Hippocampal formation (tissue), 2 donors: ENCODE data around the gene CCDC59.
A peak's percentile ranks its signal among the peaks of the same experiment; 100 is the strongest.
"Not testable (repeated sequence)": the region's sequence is repeated elsewhere in the genome, so short reads cannot be mapped to it uniquely, and the experiment has no call there.

Experiments used
- DNase-seq, 2 donors: peaks; one replicate each; lab custom pipeline; 2025; lab: John Stamatoyannopoulos, UW

Gene CCDC59, protein sequence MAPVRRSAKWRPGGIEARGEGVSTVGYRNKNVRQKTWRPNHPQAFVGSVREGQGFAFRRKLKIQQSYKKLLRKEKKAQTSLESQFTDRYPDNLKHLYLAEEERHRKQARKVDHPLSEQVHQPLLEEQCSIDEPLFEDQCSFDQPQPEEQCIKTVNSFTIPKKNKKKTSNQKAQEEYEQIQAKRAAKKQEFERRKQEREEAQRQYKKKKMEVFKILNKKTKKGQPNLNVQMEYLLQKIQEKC

DNA sequence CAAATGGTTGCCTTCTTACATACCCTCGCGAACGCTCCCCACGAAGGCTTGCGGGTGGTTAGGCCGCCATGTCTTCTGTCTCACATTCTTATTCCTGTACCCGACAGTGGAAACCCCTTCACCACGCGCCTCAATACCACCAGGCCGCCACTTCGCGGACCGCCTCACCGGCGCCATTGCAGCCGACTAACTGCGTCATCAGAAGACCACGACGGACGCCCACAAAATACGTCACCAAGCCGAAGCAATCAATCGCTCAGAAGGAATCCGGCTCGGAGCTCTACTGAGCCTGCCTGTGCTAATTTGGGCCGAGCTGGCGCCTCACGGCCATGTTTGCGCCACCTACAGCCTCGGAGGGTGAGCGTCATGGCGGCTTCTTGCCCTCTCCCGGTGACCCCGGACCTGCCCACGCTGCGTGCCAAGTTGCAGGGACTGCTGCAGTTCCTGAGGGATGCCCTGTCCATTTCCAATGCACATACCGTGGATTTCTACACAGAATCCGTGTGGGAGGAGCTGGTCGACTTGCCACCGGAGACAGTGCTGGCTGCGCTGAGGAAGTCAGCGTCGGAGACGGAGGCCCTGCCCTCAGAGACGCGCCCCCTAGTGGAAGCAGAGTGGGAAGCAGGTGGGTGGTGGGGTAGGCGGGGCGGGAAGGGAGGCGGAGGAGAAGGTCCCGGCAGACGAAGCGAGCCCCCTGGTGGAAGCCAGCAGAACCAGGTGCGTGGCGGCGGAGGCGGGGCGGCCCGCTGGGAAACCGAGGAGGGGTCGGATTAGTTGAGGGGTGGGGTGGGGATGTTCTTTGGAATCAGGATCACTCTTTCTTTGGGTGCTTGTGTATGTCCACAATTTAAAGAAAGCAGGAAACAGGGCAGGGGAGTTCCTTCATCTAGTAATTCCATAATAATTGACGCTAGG, at the start of gene CCDC59, which contains the start of gene METTL25:
Gene CCDC59, minus strand, starts transcription at position 188 of the 915 bp plus-strand sequence. Its CDS starts 11 bp downstream, at position 177.
Gene METTL25, plus strand, starts transcription at position 330 of the 915 bp plus-strand sequence. Its CDS starts 37 bp downstream, at position 367.
- peak; percentile 98 for DNase-seq

DNA sequence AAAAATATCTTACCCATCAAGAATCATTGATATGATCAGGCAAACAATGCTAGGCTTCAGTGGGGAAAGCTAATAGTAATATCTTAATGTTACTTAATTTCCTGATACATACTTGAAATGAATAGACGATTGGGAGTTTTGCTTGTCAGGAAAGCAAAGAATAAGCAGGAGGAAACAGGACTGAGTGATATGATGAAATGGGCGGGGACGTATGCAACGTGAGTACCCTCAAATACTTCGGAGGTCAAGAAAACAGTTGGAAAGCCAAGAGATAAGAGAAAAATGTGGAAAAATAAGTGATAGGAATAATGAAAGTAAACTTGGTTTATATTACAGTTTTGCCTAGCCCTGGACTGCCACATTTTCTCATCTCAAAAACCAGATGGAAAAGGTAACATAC, 49.3 kb upstream of the CCDC59 start:
- DNase-seq: no peak

DNA sequence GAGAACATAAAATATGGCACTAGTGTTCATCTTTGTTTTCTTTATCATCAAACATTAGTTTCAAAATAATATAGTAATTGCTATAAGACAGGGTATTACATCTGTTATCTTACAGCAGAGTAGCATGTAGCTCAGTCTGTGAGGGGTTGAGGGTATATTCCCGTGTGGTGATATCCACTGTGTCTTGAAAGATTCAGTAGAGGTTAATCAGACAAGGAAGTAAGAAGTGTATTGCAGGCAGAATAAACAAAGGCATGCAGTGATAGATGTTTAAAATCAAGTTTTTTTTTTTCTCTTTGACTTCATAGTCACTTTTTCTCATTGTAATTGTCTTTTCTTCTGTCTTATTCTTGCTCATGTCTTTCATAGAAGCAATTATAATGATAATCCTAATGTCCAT, 48.5 kb upstream of the CCDC59 start:
- no peak for DNase-seq

DNA sequence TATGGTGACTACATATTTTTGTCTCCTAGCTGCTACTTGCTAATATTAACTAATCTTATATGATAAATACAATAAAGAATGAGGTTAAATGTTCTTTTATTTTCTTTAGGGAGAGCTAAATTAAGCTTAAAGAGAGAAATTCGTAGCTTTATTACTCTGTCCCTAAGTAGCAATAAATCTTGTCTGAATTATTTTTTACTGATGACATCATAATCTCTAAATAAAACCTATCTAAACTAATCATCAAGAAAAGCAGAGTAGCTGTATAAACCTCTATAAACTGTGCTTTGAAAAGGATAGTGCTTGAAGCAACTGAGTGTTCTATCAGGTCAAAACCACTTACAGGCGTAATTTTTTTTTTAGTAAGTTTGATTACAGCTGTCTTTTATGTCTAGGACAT, 42.6 kb upstream of the CCDC59 start:
- no peak for DNase-seq

DNA sequence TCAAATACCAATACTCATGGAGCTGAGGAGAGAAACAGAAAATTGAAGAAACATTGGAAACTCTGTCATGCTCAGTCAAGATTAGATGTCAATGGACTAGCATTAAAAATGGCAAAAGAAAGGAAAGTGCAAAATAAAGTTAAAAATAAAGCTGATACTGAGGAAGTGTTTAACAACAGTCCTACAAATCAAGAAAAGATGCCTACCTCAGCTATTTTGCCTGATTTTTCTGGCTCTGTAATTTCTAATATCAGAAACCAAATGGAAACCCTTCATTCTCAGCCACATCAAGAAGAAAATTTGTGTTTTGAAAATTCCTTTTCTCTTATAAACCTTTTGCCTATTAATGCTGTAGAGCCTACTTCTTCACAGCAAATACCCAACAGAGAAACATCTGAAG, 40.7 kb upstream of the CCDC59 start:
- no peak for DNase-seq

DNA sequence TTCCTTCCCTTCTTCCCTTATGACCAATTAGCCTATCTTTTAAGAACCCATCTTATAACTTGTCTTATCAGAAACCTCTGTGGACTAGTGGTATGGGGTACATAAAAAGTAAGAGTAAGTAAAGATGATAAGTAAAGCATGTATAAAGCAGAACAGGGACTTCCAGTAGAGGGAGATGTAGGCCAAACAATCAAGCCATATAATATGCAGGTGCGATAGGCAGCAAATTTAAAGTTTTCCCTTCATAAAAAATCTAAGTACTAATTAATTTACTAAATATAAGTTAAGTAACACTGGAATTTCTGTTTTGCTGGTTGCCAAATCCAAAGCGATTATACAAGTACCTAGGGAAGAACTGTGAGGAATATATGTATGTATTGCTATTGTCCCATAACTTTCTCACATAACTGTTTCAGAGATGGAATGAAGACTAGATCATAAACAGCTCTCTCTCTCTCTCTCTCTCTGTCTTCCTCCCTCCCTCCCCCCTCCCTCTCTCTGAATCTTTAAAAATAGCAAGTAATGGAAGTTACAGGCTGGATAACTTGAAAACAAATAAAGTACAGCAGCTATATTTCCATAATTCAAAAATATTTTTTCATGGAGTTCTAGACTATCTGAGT, 25.9 kb upstream of the CCDC59 start:
- DNase-seq: peak in 1 of 2 donors; percentile 39

DNA sequence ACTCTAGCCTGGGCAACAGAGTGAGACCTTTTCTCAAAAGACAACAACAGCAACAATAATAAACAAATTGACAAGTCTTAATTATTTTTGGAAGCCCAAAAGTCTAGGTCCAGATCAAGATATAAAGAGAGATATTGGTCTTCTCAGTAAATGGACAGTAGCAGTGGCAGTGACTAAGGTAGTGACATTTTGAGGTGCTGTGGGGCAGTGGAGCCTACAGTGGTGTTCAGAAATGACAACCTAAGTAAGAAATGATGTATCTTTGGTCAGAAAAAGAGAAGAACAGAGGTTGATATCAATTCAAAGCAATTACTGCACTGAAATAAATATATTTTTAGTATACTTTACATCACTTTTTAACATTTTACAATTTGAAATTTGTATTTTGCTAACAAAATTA, 20.8 kb upstream of the CCDC59 start:
- no peak for DNase-seq

DNA sequence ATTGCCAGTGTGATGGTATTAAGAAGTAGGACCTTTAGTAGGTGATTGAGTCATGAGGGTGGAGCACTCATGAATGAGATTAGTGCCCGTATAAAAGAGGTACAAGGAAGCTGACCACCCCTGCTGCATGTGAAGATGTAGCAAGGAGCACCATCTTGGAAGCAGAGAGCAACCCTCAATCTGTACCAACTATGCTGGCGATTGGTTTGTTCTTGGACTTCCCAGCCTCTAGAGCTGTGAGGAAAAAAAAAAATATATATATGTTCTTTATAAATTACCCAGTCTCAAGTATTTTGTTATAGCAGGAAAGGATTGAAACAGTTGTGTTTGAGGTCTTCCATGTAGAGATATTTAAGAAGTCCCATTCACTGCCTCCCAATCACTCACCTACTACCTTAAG, 17.0 kb upstream of the CCDC59 start:
- no peak for DNase-seq

DNA sequence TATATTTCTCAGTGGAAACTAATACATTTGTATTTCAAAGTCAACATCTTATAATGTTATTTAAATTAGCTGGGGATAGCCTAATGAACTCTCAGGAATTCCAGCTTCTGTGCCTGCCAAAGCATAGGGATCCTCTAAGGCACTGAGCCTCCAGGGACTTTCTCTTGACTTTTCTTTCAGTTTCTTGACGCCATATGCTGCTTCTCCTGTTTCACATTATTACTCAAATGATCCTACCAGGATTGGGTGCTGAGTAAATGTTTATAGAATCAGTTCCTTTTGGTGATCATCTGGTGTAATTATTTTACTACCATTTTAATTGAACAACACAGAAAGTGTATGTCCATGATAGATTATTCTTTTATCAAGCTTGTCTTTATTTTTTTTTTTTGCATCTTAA, 8.0 kb upstream of the CCDC59 start:
- DNase-seq: no peak

DNA sequence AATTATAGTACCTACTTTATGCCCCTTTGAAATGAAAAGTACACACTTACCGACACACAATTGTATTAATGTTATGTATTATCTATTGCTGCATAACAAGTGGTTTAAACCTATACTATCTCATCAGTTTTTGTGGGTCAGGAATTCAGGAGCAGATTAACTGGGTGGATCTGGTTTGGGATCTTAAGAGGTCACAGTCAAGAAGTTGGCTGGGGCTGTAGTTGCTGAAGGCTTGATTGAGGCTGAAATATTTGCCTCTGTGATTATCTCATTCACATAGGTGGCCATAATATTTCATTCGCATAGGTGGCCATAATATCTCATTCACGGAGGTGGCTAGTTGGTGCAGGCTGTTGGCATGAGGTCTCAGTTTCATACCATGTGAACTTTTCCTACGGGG, 5.8 kb upstream of the CCDC59 start:
- no peak for DNase-seq

DNA sequence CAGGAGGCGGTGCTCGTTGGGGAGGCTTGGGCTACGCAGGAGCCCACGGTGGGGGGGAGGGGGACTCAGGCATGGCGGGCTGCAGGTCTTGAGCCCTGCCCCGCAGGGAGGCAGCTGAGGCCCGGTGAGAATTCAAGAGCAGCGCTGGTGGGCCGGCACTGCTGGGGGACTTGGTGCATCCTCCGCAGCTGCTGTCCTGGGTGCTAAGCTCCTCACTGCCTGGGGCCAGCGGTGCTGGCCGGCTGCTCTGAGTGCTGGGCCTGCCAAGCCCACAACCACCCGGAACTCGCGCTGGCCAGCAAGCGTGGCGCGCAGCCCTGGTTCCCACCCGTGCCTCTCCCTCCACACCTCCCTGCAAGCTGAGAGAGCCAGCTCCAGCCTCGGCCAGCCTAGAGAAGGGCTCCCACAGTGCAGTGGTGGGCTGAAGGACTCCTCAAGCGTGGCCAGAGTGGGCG, 3.3 kb upstream of the CCDC59 start:
- no peak for DNase-seq

DNA sequence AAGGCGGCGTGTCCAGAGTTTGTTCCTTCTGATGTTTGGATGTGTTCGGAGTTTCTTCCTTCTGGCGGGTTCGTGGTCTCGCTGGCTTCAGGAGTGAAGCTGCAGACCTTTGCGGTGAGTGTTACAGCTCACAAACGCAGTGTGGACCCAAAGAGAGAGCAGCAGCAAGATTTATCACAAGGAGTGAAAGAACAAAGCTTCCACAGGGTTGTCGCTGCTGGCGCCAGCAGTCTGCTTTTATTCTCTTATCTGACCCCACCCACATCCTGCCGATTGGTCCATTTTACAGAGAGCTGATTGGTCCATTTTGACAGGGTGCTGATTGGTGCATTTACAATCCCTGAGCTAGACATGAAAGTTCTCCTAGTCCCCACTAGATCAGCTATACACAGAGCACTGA, 2.6 kb upstream of the CCDC59 start:
- not testable (repeated sequence) for DNase-seq

DNA sequence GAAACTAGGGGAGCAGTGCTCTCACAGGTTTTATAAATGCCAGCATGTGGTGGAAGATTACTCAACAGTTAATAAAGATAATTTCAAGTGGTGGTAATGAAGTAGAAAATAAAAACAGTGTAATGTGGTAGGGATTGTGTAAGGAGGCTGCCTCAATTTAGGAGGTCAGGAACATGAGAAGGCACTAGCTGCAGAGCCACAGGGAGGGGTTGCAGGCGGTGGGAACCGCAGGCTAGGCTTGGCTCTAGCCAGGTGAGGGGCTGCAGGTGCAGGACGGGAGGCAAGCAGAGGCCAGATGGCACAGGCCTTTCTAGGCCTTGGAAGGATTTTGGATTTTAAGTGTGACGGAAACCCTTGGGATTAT, 910 bp upstream of the CCDC59 start:
- DNase-seq: peak in 1 of 2 donors; percentile 1

DNA sequence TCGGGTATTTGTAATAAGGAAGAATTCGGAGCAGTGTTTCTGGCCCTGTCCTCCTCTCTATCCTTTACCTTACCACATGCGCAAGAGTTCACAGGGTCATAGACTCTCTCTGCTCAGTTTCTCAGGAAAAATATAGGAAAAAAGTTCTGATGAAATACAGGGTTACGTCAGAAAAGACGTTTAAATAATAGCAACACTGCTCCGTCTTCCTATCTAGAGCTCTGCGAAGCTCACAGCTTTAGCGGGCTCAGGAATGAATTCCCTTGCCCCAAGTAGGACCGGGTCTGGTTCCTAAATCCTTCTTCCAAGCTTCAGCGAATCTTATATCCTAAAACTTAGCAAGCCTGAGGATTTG, 365 bp downstream of the CCDC59 start:
- no peak for DNase-seq

DNA sequence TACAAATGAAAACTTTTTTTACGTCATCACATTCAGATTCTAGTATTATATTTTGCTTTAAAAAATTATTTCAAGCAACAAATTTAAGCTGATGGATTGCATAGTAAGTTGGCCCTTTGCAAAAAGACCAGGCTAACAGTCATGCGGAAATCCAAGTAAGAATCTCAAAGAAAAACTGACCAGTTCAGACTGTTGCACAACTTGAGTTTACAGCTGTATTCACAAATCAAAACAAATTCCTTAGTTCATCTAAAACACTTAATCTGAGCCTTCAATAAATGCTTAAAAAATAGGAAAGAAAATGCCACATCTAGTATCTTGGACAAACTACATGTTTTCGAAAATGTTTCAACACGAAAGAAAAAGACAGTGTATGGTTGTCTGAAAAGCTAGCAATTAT, 847 bp downstream of the CCDC59 start:
- no peak for DNase-seq

DNA sequence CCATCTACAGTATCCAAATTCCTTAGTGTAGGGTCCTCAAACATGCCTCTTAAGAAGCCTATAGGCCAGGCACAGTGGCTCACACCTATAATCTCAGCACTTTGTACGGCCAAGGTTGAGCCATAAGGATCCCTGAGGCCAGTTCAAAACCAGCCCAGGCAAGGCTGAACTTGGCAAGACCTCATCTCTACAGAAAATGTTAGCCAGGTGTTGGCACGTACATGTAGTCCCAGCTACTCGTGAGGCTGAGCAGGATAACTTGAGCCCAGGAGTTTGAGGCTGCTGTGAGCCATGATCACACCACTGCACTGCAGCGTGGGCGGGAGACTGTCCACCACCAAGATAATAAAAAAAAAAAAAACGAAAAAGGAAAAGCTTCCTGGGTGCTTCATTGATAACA, 6.8 kb downstream of the CCDC59 start:
- no peak for DNase-seq

DNA sequence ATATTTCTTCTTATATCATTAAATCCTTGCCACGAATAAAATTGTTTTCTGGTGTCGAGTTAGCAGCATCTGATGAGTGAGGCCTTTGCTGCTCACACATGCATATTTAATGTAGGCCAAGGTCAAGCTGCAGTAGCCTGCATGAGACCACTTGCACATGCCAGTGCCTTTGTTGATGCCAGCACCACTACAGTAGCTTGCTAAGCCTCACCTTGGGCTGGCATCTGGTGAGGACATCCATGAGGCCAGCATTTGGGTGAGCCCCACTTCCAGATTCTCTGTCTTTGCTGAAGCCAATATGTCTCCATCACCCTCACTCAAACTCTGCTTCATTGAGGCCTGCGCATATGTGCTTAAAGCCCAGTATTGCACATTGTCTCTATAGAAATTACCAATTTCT, 8.0 kb downstream of the CCDC59 start:
- no peak for DNase-seq

DNA sequence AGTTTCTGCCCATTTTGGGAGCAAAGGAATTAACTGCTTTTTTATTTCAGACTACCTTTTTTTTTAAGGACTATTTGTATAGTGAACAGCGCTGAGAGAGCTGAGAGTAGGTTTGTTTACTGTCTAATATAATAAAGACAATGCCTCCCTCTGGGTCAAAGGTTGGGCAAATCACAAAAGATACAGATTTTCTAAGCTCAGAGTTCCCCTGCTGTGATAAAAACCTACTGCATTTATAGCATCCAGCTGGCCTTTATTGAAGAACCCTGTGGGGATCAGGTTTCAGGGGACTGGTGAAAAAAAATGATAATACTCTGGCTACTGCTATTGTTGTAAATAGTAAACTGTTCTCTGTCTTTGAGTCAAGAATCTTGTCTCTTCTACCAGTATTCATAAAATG, 28.7 kb downstream of the CCDC59 start:
- no peak for DNase-seq

DNA sequence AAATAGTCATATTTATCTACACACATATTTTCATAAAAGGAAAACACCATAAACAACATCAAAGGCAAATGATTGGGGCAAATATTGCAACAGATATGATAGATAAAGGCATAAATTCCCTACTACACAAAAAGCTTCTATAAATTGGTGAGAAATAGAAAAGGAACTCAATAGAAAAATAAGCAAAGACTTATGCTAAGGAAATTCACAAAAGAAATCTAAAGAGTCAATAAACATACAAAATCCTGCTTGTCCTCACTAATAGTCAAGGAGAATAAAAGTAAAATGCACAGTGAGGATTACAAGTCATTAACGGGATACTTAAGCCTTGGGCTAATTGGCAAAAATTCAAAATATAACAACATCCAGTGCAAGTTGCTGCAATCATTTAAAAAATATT, 30.3 kb downstream of the CCDC59 start:
- DNase-seq: no peak

DNA sequence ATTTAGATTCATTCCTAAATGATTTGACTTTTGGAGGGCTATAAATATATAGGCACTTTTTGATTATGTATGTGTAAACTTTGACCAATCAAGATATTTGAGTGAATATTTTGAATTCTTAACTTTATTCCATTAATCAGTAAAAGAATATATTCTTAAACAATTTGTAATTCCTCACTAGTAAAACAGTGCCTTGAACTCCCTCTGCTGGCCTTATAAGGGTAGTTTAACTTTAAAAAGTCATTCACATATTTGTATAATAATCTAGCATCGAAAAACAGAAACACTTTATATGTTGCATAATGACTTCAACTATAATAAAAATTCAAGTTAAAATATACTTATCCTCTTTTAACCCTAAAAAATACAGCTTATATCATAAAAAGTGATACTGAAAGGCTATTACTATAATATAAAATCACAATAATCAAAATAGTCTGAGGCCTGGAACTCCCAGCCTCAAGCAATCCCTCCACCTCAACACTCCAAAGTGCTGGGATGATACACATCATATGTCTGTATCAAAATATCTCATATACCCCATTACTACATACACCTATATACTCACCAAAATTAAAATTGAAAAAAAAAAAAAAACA, 31.2 kb downstream of the CCDC59 start:
- peak in 1 of 2 donors; percentile 64 for DNase-seq

DNA sequence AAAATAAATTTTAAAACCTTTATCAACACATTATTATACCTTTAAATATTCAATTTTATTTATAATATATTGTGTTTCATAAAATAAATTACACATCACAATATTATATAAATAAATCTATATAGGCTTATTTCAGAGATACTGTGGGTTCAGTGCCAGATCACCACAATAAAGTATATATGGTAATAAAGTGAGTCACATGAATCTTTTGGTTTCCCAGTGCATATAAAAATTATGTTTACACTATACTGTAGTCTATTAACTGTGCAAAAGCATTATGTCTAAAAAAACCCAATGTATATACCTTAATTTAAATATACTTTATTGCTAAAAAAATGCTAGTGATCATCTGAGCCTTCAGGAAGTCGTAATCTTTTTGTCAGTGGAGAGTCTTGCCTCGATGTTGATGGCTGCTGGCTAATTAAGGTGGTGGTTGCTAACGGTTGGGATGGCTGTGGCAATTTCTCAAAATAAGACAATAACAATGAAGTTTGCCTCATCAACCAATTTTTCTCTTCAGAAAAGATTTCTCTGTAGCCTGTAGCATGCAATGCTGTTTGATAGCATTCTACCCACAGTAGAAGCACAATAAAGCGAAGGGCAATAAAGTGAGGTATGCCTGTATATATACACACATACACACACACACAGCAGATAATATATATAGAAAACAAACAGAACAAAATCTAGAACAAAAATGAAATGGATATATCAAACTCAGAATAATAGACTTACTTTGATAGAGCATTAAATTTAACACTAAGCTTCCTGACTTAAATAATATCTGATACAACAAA, 32.4 kb downstream of the CCDC59 start:
- DNase-seq: no peak

DNA sequence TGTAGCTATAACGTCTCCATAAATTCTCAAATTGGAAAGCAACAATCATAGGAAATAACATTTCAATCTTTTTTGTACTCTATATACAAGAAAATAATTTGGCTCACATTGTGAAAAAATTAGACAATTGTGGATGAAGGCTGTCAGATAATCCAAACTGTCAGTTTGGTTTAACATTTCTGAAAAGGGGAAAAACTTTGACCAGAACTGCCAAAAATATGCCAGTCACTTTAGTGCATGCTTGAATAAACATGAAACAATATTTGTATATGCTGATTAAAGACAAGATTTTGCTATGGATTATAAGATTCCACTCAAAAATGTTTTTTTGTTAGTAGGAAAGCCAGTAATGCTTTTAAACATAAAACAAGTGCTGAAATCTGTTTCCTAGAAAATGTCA, 38.9 kb downstream of the CCDC59 start:
- DNase-seq: no peak
